K562 (cell line): ENCODE data around the gene NECTIN4.

Experiments used
- CC2D1A ChIP-seq: fragments of 450-650 bp; IDR thresholded peaks from 2 replicates; pipeline ENCODE4 v1.6.1; 2017; ENCODE audit warnings: mild to moderate bottlenecking
- CEBPZ ChIP-seq: fragments of 150-350 bp; IDR thresholded peaks from 2 replicates; pipeline ENCODE4 v1.6.1; 2014; ENCODE audit warnings: low read depth, mild to moderate bottlenecking, low read length, borderline replicate concordance
- DNMT1 ChIP-seq: fragments of 450-650 bp; IDR thresholded peaks from 2 replicates; pipeline ENCODE4 v1.6.1; 2016; ENCODE audit warnings: antibody characterized with exemption, mild to moderate bottlenecking
- E2F1 ChIP-seq: sonication (generic); formaldehyde crosslinking; IDR thresholded peaks from 2 replicates; pipeline ENCODE4 v1.8.1; 2023; ENCODE audit warnings: mild to moderate bottlenecking, missing genetic modification reagents, moderate library complexity
- SIN3A ChIP-seq, 2 experiments: fragments of 150-350 bp in 1 of 2; IDR thresholded peaks; 2 replicates each; pipeline ENCODE4 v1.6.1; 2011 to 2016; ENCODE audit warnings: borderline replicate concordance in 2 of 2, low read depth in 2 of 2, low read length in 2 of 2, mild to moderate bottlenecking in 2 of 2, moderate library complexity in 2 of 2; ENCODE audit not compliant: control insufficient read depth in 1 of 2
- TAF1 ChIP-seq: IDR thresholded peaks from 2 replicates; pipeline ENCODE4 v1.6.1; 2011; ENCODE audit warnings: mild to moderate bottlenecking, low read length, moderate library complexity; ENCODE audit not compliant: insufficient read depth, control insufficient read depth, severe bottlenecking; ENCODE audit errors: extremely low read depth
- TOE1 ChIP-seq, 2 experiments: fragments of 450-650 bp in 1 of 2; sonication (generic) in 1 of 2; formaldehyde crosslinking in 1 of 2; IDR thresholded peaks; 2 replicates each; pipeline versions ENCODE4 v1.7.1 to v1.8.0; 2016 to 2022; ENCODE audit warnings: borderline replicate concordance in 2 of 2, mild to moderate bottlenecking in 2 of 2, antibody characterized with exemption in 1 of 2, inconsistent platforms in 1 of 2, low read depth in 1 of 2, missing genetic modification reagents in 1 of 2, moderate library complexity in 1 of 2

GRCh38 chr1:161111527-161111926, 22.2 kb upstream of the NECTIN4 start:
- TF ChIP-seq CC2D1A (no peak), TOE1 (IDR thresholded peaks at IDR 0.05; ENCODE audit: borderline replicate concordance) (no peak), TOE1 (CRISPR knock-in tag; IDR thresholded peaks at IDR 0.05; ENCODE audit: borderline replicate concordance, low read depth) (no peak), TAF1 (no peak), CEBPZ (no peak), DNMT1 (no peak), E2F1 (CRISPR knock-in tag) (no peak), SIN3A (IDR thresholded peaks at IDR 0.05; ENCODE audit: borderline replicate concordance in 2 of 2, control insufficient read depth in 1 of 2, low read depth in 2 of 2, low read length in 2 of 2) (no peak)
